PFSK-1 (cell line): ENCODE results near the gene MAN1A2.

Source experiments
- FOXP2 ChIP-seq: optimal IDR thresholded peaks from 2 replicates; pipeline ENCODE3; 2011; ENCODE audit warnings: borderline replicate concordance, control low read depth, inconsistent platforms; ENCODE audit not compliant: insufficient read depth; ENCODE audit errors: extremely low read length, extremely low read depth
- POLR2AphosphoS5 ChIP-seq: IDR thresholded peaks from 2 replicates; pipeline ENCODE4 v1.6.1; 2012; ENCODE audit warnings: low read depth, mild to moderate bottlenecking, control low read depth, low read length, moderate library complexity
- REST ChIP-seq, 2 experiments: IDR thresholded peaks; 2 replicates each; pipeline versions ENCODE4 v1.6.1 to v1.8.0; 2011 to 2012; ENCODE audit warnings: low read depth in 2 of 2, low read length in 2 of 2, control low read depth in 1 of 2, inconsistent platforms in 1 of 2, mild to moderate bottlenecking in 1 of 2, moderate library complexity in 1 of 2; ENCODE audit not compliant: insufficient read depth in 1 of 2
- SIN3A ChIP-seq: IDR thresholded peaks from 2 replicates; pipeline ENCODE4 v1.6.1; 2012; ENCODE audit warnings: mild to moderate bottlenecking, low read length, moderate library complexity, borderline replicate concordance; ENCODE audit not compliant: insufficient read depth
- TAF1 ChIP-seq: IDR thresholded peaks from 2 replicates; pipeline ENCODE4 v1.6.1; 2012; ENCODE audit warnings: low read length, control low read depth, borderline replicate concordance; ENCODE audit not compliant: insufficient read depth

MAN1A2 gene

GRCh38 chr1:117321680-117322609, 45.3 kb upstream of the MAN1A2 start:
- no peak for TF ChIP-seq POLR2AphosphoS5
- no peak for TF ChIP-seq TAF1
- no peak for TF ChIP-seq FOXP2
- no peak for TF ChIP-seq SIN3A
- no peak for TF ChIP-seq REST (IDR thresholded peaks at IDR 0.05; ENCODE audit: insufficient read depth in 1 of 2, low read depth in 2 of 2, low read length in 2 of 2)

GRCh38 chr1:117324357-117324756, 42.9 kb upstream of the MAN1A2 start:
- TF ChIP-seq FOXP2: no peak
- no peak for TF ChIP-seq TAF1
- no peak for TF ChIP-seq POLR2AphosphoS5
- TF ChIP-seq SIN3A: no peak
- no peak for TF ChIP-seq REST (IDR thresholded peaks at IDR 0.05; ENCODE audit: insufficient read depth in 1 of 2, low read depth in 2 of 2, low read length in 2 of 2)

DNA sequence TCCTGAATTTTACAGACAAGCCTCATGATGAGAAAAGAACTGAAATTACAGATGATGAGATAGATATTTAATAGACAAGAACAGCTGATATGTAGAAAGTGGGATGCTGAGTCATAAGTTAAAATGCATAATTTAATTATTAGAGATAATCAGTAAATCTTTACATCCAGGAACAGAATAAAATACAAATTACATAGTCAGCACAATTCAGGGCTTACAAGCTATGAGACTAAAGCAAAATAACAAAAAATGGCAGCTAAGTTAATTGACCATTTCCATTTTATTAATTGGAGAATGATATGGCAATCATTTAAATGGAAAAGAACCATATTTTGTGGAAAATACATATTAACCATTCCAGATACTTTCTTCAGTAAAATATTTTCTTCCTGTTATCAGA, 40.2 kb upstream of the MAN1A2 start:
- no peak for TF ChIP-seq POLR2AphosphoS5
- TF ChIP-seq TAF1: no peak
- no peak for TF ChIP-seq SIN3A
- TF ChIP-seq FOXP2: no peak
- TF ChIP-seq REST (IDR thresholded peaks at IDR 0.05; ENCODE audit: insufficient read depth in 1 of 2, low read depth in 2 of 2, low read length in 2 of 2): no peak

GRCh38 chr1:117335376-117336086, 31.7 kb upstream of the MAN1A2 start:
- no peak for TF ChIP-seq FOXP2

DNA sequence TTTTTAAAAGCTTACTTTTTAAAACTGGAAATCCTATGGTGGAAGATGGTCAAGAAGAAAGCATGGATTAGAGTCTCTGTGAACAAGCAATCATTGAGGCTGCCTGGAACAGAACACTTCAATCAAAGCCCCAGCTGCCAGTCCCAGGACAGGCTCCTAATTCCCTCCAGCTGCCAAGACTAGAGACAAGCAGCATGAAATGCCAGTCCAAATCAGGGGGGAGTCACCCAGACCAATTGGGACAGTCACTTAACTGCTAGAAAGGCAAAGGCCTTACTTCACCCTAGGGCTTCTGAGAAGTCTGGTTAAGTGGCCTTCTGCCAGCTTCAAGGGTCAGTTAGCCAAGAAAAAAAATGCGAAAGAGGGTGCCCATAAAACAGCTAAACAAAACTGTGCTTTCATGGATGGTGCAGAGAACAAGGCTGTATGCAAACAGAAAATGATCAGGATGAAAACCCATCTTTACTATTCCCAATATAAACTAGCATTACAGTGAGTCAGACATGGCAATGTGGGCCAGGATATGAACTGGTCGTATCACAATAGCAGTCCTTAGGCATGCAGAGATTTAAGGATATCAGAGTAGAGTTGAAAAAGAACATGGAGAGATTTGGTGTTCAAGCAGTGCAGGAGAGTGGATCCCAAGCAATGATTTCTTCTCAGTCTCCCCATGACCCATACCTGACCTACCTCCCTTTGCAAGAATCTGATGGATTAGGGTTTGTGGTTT, 31.0 kb upstream of the MAN1A2 start:
- TF ChIP-seq TAF1: no peak
- TF ChIP-seq POLR2AphosphoS5: no peak
- TF ChIP-seq FOXP2: no peak
- no peak for TF ChIP-seq REST (IDR thresholded peaks at IDR 0.05; ENCODE audit: insufficient read depth in 1 of 2, low read depth in 2 of 2, low read length in 2 of 2)
- no peak for TF ChIP-seq SIN3A
